ENCODE measurements around the gene PSMD12.
A peak's percentile ranks its signal among the peaks of the same experiment; 100 is the strongest.

DNA sequence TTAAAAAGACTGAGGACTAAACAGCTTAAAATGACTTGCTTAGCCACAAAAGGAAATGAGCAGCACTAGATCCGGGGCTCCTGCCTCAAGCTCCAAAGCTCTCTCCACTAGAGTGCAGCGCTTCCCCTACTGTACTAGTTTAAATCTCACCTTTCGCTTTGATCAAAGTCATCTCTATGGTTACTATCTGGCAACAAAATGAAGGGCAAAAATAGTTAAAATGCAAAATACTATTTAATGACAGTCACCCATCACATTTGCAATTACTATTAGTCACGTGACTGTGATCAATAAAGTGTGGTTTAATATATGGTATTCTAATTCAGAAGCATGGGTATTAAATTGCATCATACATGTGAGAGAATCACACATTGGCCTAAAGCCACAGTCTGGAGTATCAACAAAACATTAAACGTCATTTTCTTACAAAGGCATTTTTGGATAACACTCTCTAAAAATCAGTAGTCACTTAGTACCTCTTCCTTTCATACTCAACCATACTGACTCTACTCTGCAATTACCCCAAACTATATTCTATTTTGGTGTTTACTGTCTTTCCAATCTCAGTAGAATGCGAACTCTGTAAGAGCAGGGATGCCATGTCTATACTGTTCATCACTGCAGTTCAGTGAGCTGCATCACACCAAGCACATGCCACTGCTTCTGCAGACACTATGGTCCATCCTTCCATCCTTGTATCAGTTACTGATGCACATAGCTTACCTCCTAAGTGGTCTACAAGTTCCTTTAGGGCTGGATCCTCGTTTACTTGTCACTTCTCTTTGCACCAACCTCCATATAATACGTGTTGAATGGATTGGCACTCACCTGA lies 6.2 kb downstream of the PSMD12 start:
- TF ChIP-seq CTCF (IDR thresholded peaks at IDR 0.05) (peak; percentile 37; the same call in 1 of the 2 replicates), ZFX (IDR thresholded peaks at IDR 0.05; ENCODE audit: borderline replicate concordance) (no peak)

Measured in 22Rv1 (cell line).